T-cell (primary cell): ENCODE data around the gene FSD1. TPM values are rescaled to one million over a fixed set of nuclear protein-coding genes. Genes with fewer than 3 reads are reported as not detected.

Source experiments
- ATAC-seq, 4 experiments: fragments of 200-7000 bp in 3 of 4; fragments of 150-1000 bp in 1 of 4; cut with Tn5 transposase; replicated peaks in 1 of 4; 1 replicate in 3 of 4; 2 replicates in 1 of 4; pipeline ENCODE4 v1.10.0; 2021; ENCODE audit warnings: moderate library complexity in 3 of 4, mild to moderate bottlenecking in 2 of 4, moderate number of reproducible peaks in 1 of 4
- CTCF ChIA-PET, 2 donors: fragments of 300-600 bp; sonication (Branson Sonifier 250); formaldehyde crosslinking; loops; one replicate each; lab custom pipeline; 2022; ENCODE audit warnings: antibody characterized with exemption in 2 of 2; lab: Charles Lee
- POLR2A ChIA-PET, 2 donors: fragments of 300-600 bp; sonication (Branson Sonifier 250); formaldehyde crosslinking; loops; one replicate each; lab custom pipeline; 2022; ENCODE audit warnings: antibody characterized with exemption in 2 of 2; lab: Charles Lee
- DNase-seq, 35 experiments: peaks; one replicate each; pipeline versions ENCODE4 v3.0.0 to v3.0.0-alpha.2; 2013 to 2023
- H3K27ac ChIP-seq: one replicate; pipeline ENCODE4 v1.5.1; 2013; ENCODE audit warnings: low read length
- H3K27me3 ChIP-seq, 2 experiments: replicated peaks in 1 of 2; 1 replicate in 1 of 2; 2 replicates in 1 of 2; pipeline versions ENCODE4 v1.6.1 to v1.7.0; 2013; ENCODE audit warnings: low read length in 1 of 2, mixed read lengths in 1 of 2; ENCODE audit not compliant: control insufficient read depth in 2 of 2, insufficient read depth in 2 of 2; ENCODE audit errors: extremely low read depth in 1 of 2
- H3K36me3 ChIP-seq, 2 donors: 1 replicate in 1 of 2; 2 replicates in 1 of 2; pipeline versions ENCODE4 v1.6.1 to v1.7.0; 2013; ENCODE audit warnings: low read length in 1 of 2; ENCODE audit not compliant: control insufficient read depth in 2 of 2, insufficient read depth in 1 of 2; ENCODE audit errors: extremely low read depth in 1 of 2
- H3K4me1 ChIP-seq, 2 experiments: 1 replicate in 1 of 2; 2 replicates in 1 of 2; pipeline versions ENCODE4 v1.6.1 to v1.7.0; 2013; ENCODE audit warnings: low read length in 2 of 2, mixed read lengths in 1 of 2; ENCODE audit not compliant: insufficient read depth in 2 of 2, control insufficient read depth in 1 of 2; ENCODE audit errors: extremely low read depth in 1 of 2
- H3K4me3 ChIP-seq, 2 donors: 1 replicate in 1 of 2; 2 replicates in 1 of 2; pipeline versions ENCODE4 v1.5.1 to v1.7.0; 2013; ENCODE audit warnings: mild to moderate bottlenecking in 2 of 2, low read length in 1 of 2, moderate library complexity in 1 of 2; ENCODE audit not compliant: control insufficient read depth in 1 of 2; ENCODE audit errors: extremely low read depth in 1 of 2
- H3K9me3 ChIP-seq: 2 replicates; pipeline ENCODE4 v1.7.0; 2013
- H3K27ac Mint-ChIP-seq, 2 donors: one replicate each; pipeline ENCODE4 v1.8.0; 2020 to 2021; ENCODE audit warnings: mild to moderate bottlenecking in 2 of 2, mixed read lengths in 2 of 2
- H3K27me3 Mint-ChIP-seq, 2 donors: one replicate each; pipeline ENCODE4 v1.8.0; 2021 to 2022; ENCODE audit warnings: mixed read lengths in 2 of 2
- H3K36me3 Mint-ChIP-seq: one replicate; pipeline ENCODE4 v1.8.0; 2021; ENCODE audit warnings: mixed read lengths
- H3K4me1 Mint-ChIP-seq, 3 donors: one replicate each; pipeline ENCODE4 v1.8.0; 2020 to 2022; ENCODE audit warnings: mixed read lengths in 3 of 3, mild to moderate bottlenecking in 1 of 3
- H3K4me3 Mint-ChIP-seq, 3 donors: one replicate each; pipeline ENCODE4 v1.8.0; 2020 to 2022; ENCODE audit warnings: mild to moderate bottlenecking in 3 of 3, mixed read lengths in 3 of 3, moderate library complexity in 3 of 3
- H3K9me3 Mint-ChIP-seq, 3 donors: one replicate each; pipeline ENCODE4 v1.8.0; 2020 to 2022; ENCODE audit warnings: mixed read lengths in 3 of 3
- WGBS: methylation state at CpG from one replicate; pipeline ENCODE4 v1.1.5; 2013; ENCODE audit warnings: missing lambda C conversion rate; ENCODE audit not compliant: insufficient coverage; 5-methylcytosine and 5-hydroxymethylcytosine counted together
- total RNA-seq, 35 experiments: library from RNA in 6 of 35; stranded (reverse) in 6 of 35; fragments of 120-200 nt in 1 of 35; gene quantifications; one replicate each; pipeline versions ENCODE4 v1.2.1 to v1.2.4 and lab custom pipeline; 2013 to 2026

FSD1 gene
- total RNA-seq = 1 to 10 TPM; 2.8 to 4.1 (median 3.4) TPM
- 2.1 TPM for total RNA-seq (2013)
- total RNA-seq (lab: John Stamatoyannopoulos, UW) = 0.11 to 10.3 (median 1.1) reads per million in 29 experiments

- WGBS = 8% methylated on average over 38 of the region's 63 CpGs
- peaks cover 0 to 2% of the 10 kb centered on the region in 2 donors for H3K36me3 ChIP-seq
- H3K27me3 Mint-ChIP-seq = no peaks in the 10 kb centered on the region
- peak; percentile 30 to 70 (median 51) for DNase-seq
- H3K36me3 Mint-ChIP-seq = no peaks in the 10 kb centered on the region
- no peaks in the 10 kb centered on the region for H3K9me3 Mint-ChIP-seq
- H3K27ac ChIP-seq = peak within 1 kb of the TSS; percentile 53
- H3K4me1 ChIP-seq = peaks cover 20 to 34% of the 10 kb centered on the region in 2 experiments
- H3K4me1 Mint-ChIP-seq = peaks cover 30 to 37% (median 34%) of the 10 kb centered on the region in 3 donors
- peak within 1 kb of the TSS; percentile 61 to 71 for H3K27ac Mint-ChIP-seq
- H3K27me3 ChIP-seq = peaks cover 0 to 19% of the 10 kb centered on the region in 2 experiments
- H3K4me3 ChIP-seq = peak within 1 kb of the TSS; percentile 16 to 39
- peak; percentile 57 to 64 (median 60) for ATAC-seq
- H3K9me3 ChIP-seq = no peaks in the 10 kb centered on the region
- POLR2A ChIA-PET = no interaction called here
- H3K4me3 Mint-ChIP-seq = peak within 1 kb of the TSS; percentile 47 to 95 (median 56)
- CTCF ChIA-PET = interaction anchor here (0.6 kb wide), 2 partner anchors 23 to 408 kb away, joined by 3 to 8 read pairs; no protein-coding TSS in a partner anchor
Measured at GRCh38 chr19:4304538-4305256, at the start of gene FSD1. Gene FSD1, plus strand, starts transcription at chr19:4304598. Its CDS starts 149 bp downstream, at chr19:4304747.

GRCh38 chr19:4256563-4256962 lies 47.8 kb upstream of the FSD1 start:
- Mint-ChIP-seq H3K27ac (no peak overlapping the region), H3K4me3 (no peak overlapping the region), H3K27me3 (no peaks in the 10 kb centered on the region), H3K9me3 (no peaks in the 10 kb centered on the region), H3K4me1 (peaks cover 0 to 3% (median 2%) of the 10 kb centered on the region in 3 donors), H3K36me3 (peaks cover 41% of the 10 kb centered on the region)
- Histone ChIP-seq H3K9me3 (peaks cover 2% of the 10 kb centered on the region), H3K4me3 (peak overlapping the region in 1 of 2 donors; percentile 23), H3K27me3 (no peaks in the 10 kb centered on the region), H3K27ac (no peak overlapping the region), H3K4me1 (no peaks in the 10 kb centered on the region), H3K36me3 (peaks cover 27 to 75% of the 10 kb centered on the region in 2 donors)
- WGBS = 100% methylated on average over 2 of the region's 4 CpGs
- CTCF ChIA-PET = interaction anchor here in 1 of 2 donors (0.5 kb wide), 1 partner anchor 520 kb away, joined by 4 read pairs; no protein-coding TSS in a partner anchor
- no peak for DNase-seq
- POLR2A ChIA-PET = no interaction called here
- no peak for ATAC-seq

GRCh38 chr19:4257025-4257424 lies 47.4 kb upstream of the FSD1 start:
- Histone ChIP-seq H3K4me1 (no peaks in the 10 kb centered on the region), H3K36me3 (peaks cover 30 to 74% of the 10 kb centered on the region in 2 donors), H3K4me3 (no peak overlapping the region), H3K27ac (no peak overlapping the region), H3K9me3 (peaks cover 2% of the 10 kb centered on the region), H3K27me3 (no peaks in the 10 kb centered on the region)
- POLR2A ChIA-PET = no interaction called here
- no CpG with 5 or more reads among the region's 6 CpGs for WGBS
- ATAC-seq (no peak), DNase-seq (no peak)
- Mint-ChIP-seq H3K9me3 (no peaks in the 10 kb centered on the region), H3K4me1 (peaks cover 0 to 3% (median 2%) of the 10 kb centered on the region in 3 donors), H3K36me3 (peaks cover 41% of the 10 kb centered on the region), H3K4me3 (no peak overlapping the region), H3K27ac (no peak overlapping the region), H3K27me3 (no peaks in the 10 kb centered on the region)
- CTCF ChIA-PET = no interaction called here

- peaks cover 37% of the 10 kb centered on the region for H3K36me3 Mint-ChIP-seq
- 98% methylated on average over 19 of the region's 28 CpGs for WGBS
- no peak overlapping the region for H3K4me3 Mint-ChIP-seq
- Histone ChIP-seq H3K9me3 (peaks cover 2% of the 10 kb centered on the region), H3K36me3 (peaks cover 30 to 76% of the 10 kb centered on the region in 2 donors), H3K4me3 (no peak overlapping the region), H3K27me3 (no peaks in the 10 kb centered on the region), H3K4me1 (peaks cover 0 to under 1% of the 10 kb centered on the region in 2 experiments), H3K27ac (no peak overlapping the region)
- H3K9me3 Mint-ChIP-seq = no peaks in the 10 kb centered on the region
- H3K27ac Mint-ChIP-seq = no peak overlapping the region
- DNase-seq (no peak), ATAC-seq (peak in 1 of 4 experiments; percentile 9)
- ChIA-PET CTCF (no interaction called here), POLR2A (no interaction called here)
- H3K4me1 Mint-ChIP-seq = peaks cover 0 to 3% (median 2%) of the 10 kb centered on the region in 3 donors
- no peaks in the 10 kb centered on the region for H3K27me3 Mint-ChIP-seq
Measured at GRCh38 chr19:4258181-4258580, 46.2 kb upstream of the FSD1 start.

GRCh38 chr19:4260613-4261191 lies 43.7 kb upstream of the FSD1 start:
- CTCF ChIA-PET = interaction anchor here in 1 of 2 donors (0.6 kb wide), 1 partner anchor 558 kb away, joined by 5 read pairs; no protein-coding TSS in a partner anchor
- Histone ChIP-seq H3K4me3 (no peak overlapping the region), H3K27ac (no peak overlapping the region), H3K27me3 (no peaks in the 10 kb centered on the region), H3K9me3 (peaks cover 2% of the 10 kb centered on the region), H3K36me3 (peaks cover 24 to 65% of the 10 kb centered on the region in 2 donors), H3K4me1 (peaks cover 6 to 22% of the 10 kb centered on the region in 2 experiments)
- Mint-ChIP-seq H3K27ac (no peak overlapping the region), H3K27me3 (no peaks in the 10 kb centered on the region), H3K36me3 (peaks cover 28% of the 10 kb centered on the region), H3K4me3 (no peak overlapping the region), H3K4me1 (peaks cover 8 to 25% (median 14%) of the 10 kb centered on the region in 3 donors), H3K9me3 (no peaks in the 10 kb centered on the region)
- 100% methylated on average over 8 of the region's 11 CpGs for WGBS
- no peak for ATAC-seq
- POLR2A ChIA-PET = no interaction called here
- no peak for DNase-seq

- DNase-seq (peak in 1 of 35 experiments; percentile 48), ATAC-seq (peak in 3 of 4 experiments; percentile 47 to 60 (median 47))
- no peak overlapping the region for H3K27ac ChIP-seq
- H3K36me3 Mint-ChIP-seq = peaks cover 35% of the 10 kb centered on the region
- POLR2A ChIA-PET = no interaction called here
- H3K4me3 ChIP-seq = no peak overlapping the region
- H3K4me3 Mint-ChIP-seq = peak overlapping the region in 2 of 3 donors; percentile 22 to 28
- CTCF ChIA-PET = interaction anchor here in 1 of 2 donors (0.6 to 1.2 kb wide), 2 partner anchors 88 to 172 kb away, joined by 3 to 5 read pairs; no protein-coding TSS in a partner anchor
- no peaks in the 10 kb centered on the region for H3K9me3 Mint-ChIP-seq
- peak overlapping the region; percentile 39 to 79 for H3K27ac Mint-ChIP-seq
- peaks cover 7 to 34% of the 10 kb centered on the region in 2 experiments for H3K4me1 ChIP-seq
- WGBS = 18% methylated on average over 3 of the region's 4 CpGs
- H3K36me3 ChIP-seq = peaks cover 21 to 65% of the 10 kb centered on the region in 2 donors
- peaks cover 21 to 45% (median 29%) of the 10 kb centered on the region in 3 donors for H3K4me1 Mint-ChIP-seq
- H3K27me3 Mint-ChIP-seq = no peaks in the 10 kb centered on the region
- no peaks in the 10 kb centered on the region for H3K27me3 ChIP-seq
- no peaks in the 10 kb centered on the region for H3K9me3 ChIP-seq
Measured at GRCh38 chr19:4264812-4265211, 39.6 kb upstream of the FSD1 start.
